GM23338 (cell line): ENCODE results near the gene EPHA4. TPM values are rescaled to one million over a fixed set of nuclear protein-coding genes. Genes with fewer than 3 reads are reported as not detected.

Source experiments
- ATAC-seq: fragments of 200-7000 bp; cut with Tn5 transposase; 3 replicates; pipeline ENCODE4 v1.9.1; 2020
- DNase-seq: peaks from one replicate; pipeline ENCODE4 v3.0.0-alpha.2; 2015; ENCODE audit warnings: low spot score
- H2AFZ ChIP-seq: fragments of 200-600 bp; sonication (generic); 2 replicates; pipeline ENCODE4 v1.8.0; 2016; ENCODE audit warnings: antibody characterized with exemption, mild to moderate bottlenecking, moderate library complexity
- H3F3A ChIP-seq: fragments of 200-600 bp; sonication (generic); replicated peaks from 2 replicates; pipeline ENCODE4 v1.8.0; 2017; ENCODE audit warnings: antibody characterized with exemption, mixed run types, low read depth
- H3K27ac ChIP-seq: fragments of 200-600 bp; sonication (generic); 2 replicates; pipeline ENCODE4 v1.6.1; 2016; ENCODE audit warnings: low read depth
- H3K27me3 ChIP-seq: fragments of 200-600 bp; sonication (generic); 2 replicates; pipeline ENCODE4 v1.8.0; 2016; ENCODE audit warnings: mild to moderate bottlenecking, mixed run types, moderate library complexity; ENCODE audit not compliant: insufficient read depth
- H3K36me3 ChIP-seq: fragments of 200-600 bp; sonication (generic); 2 replicates; pipeline ENCODE4 v1.8.0; 2016; ENCODE audit warnings: mild to moderate bottlenecking; ENCODE audit not compliant: insufficient read depth
- H3K4me1 ChIP-seq: fragments of 200-600 bp; sonication (generic); 2 replicates; pipeline ENCODE4 v1.8.0; 2016; ENCODE audit warnings: mild to moderate bottlenecking, moderate library complexity; ENCODE audit not compliant: insufficient read depth
- H3K4me2 ChIP-seq: fragments of 200-600 bp; sonication (generic); 2 replicates; pipeline ENCODE4 v1.7.1; 2017; ENCODE audit warnings: mixed run types
- H3K4me3 ChIP-seq: fragments of 200-600 bp; sonication (generic); 2 replicates; pipeline ENCODE4 v1.6.1; 2016; ENCODE audit warnings: mixed run types
- H3K79me2 ChIP-seq: fragments of 200-600 bp; sonication (generic); replicated peaks from 2 replicates; pipeline ENCODE4 v1.8.0; 2017; ENCODE audit warnings: mild to moderate bottlenecking; ENCODE audit not compliant: insufficient read depth
- H3K9me2 ChIP-seq: fragments of 200-600 bp; sonication (generic); 2 replicates; pipeline ENCODE4 v1.8.0; 2017; ENCODE audit not compliant: insufficient read depth
- H4K20me1 ChIP-seq: fragments of 200-600 bp; sonication (generic); replicated peaks from 2 replicates; pipeline ENCODE4 v1.8.0; 2017; ENCODE audit warnings: mild to moderate bottlenecking; ENCODE audit not compliant: insufficient read depth
- H3K27ac Mint-ChIP-seq: 2 replicates; pipeline ENCODE4 v1.8.0; 2020; ENCODE audit warnings: inconsistent platforms, mild to moderate bottlenecking, moderate library complexity, mixed read lengths
- H3K27me3 Mint-ChIP-seq: 3 replicates; pipeline ENCODE4 v1.8.0; 2022; ENCODE audit warnings: low read depth, mild to moderate bottlenecking, moderate library complexity, mixed read lengths, inconsistent platforms; ENCODE audit not compliant: insufficient read depth, poor library complexity
- H3K36me3 Mint-ChIP-seq: 3 replicates; pipeline ENCODE4 v1.8.0; 2021; ENCODE audit warnings: low read depth, mild to moderate bottlenecking, inconsistent platforms, moderate library complexity, mixed read lengths
- H3K4me1 Mint-ChIP-seq: 3 replicates; pipeline ENCODE4 v1.8.0; 2020; ENCODE audit warnings: mild to moderate bottlenecking, inconsistent platforms, mixed read lengths
- H3K4me3 Mint-ChIP-seq: 3 replicates; pipeline ENCODE4 v1.8.0; 2021; ENCODE audit warnings: moderate library complexity, mild to moderate bottlenecking, inconsistent platforms, mixed read lengths
- H3K9me3 Mint-ChIP-seq: 3 replicates; pipeline ENCODE4 v1.8.0; 2020; ENCODE audit warnings: moderate library complexity, mild to moderate bottlenecking, inconsistent platforms, mixed read lengths
- CREB1 ChIP-seq: fragments of 250-450 bp; sonication (Bioruptor Pico); IDR thresholded peaks from 2 replicates; pipeline ENCODE4 v1.5.0; 2020; ENCODE audit warnings: low read depth, mild to moderate bottlenecking, moderate library complexity
- CTCF ChIP-seq, 2 experiments: fragments of 200-600 bp in 1 of 2; sonication (generic) in 1 of 2; conservative IDR thresholded peaks; 2 replicates each; pipeline versions ENCODE4 v1.5.1 to v1.6.1; 2016 to 2017; ENCODE audit warnings: antibody characterized with exemption in 2 of 2, low read depth in 2 of 2, mild to moderate bottlenecking in 2 of 2, moderate library complexity in 1 of 2
- ETS1 ChIP-seq: IDR thresholded peaks from 2 replicates; pipeline ENCODE4 v1.6.1; 2016; ENCODE audit warnings: antibody characterized with exemption
- EZH2 ChIP-seq: fragments of 200-600 bp; sonication (generic); IDR thresholded peaks from one replicate; pipeline ENCODE4 v1.8.0; 2017; ENCODE audit warnings: antibody characterized with exemption, mild to moderate bottlenecking, low read depth; ENCODE audit not compliant: unreplicated experiment
- EZH2phosphoT487 ChIP-seq: fragments of 200-600 bp; sonication (generic); IDR thresholded peaks from one replicate; pipeline ENCODE4 v1.8.1; 2018; ENCODE audit warnings: antibody characterized with exemption; ENCODE audit not compliant: unreplicated experiment
- JUNB ChIP-seq: IDR thresholded peaks from one replicate; pipeline ENCODE4 v1.6.1; 2016; ENCODE audit warnings: antibody characterized with exemption; ENCODE audit not compliant: unreplicated experiment
- NANOG ChIP-seq: IDR thresholded peaks from 2 replicates; pipeline ENCODE4 v1.6.1; 2016; ENCODE audit warnings: antibody characterized with exemption, borderline replicate concordance
- POLR2AphosphoS5 ChIP-seq: IDR thresholded peaks from 2 replicates; pipeline ENCODE4 v1.6.1; 2016; ENCODE audit warnings: antibody characterized with exemption, low read depth
- REST ChIP-seq: IDR thresholded peaks from one replicate; pipeline ENCODE4 v1.6.1; 2018; ENCODE audit warnings: antibody characterized with exemption; ENCODE audit not compliant: unreplicated experiment
- STAT1 ChIP-seq: IDR thresholded peaks from one replicate; pipeline ENCODE4 v1.6.1; 2016; ENCODE audit warnings: antibody characterized with exemption; ENCODE audit not compliant: unreplicated experiment
- ZNF114 ChIP-seq: fragments of 250-450 bp; sonication (Bioruptor Pico); IDR thresholded peaks from 2 replicates; pipeline ENCODE4 v1.5.0; 2020; ENCODE audit warnings: mild to moderate bottlenecking, moderate library complexity
- ZNF331 ChIP-seq: fragments of 250-450 bp; sonication (Bioruptor Pico); IDR thresholded peaks from 2 replicates; pipeline ENCODE4 v1.5.0; 2020; ENCODE audit warnings: low read depth, mild to moderate bottlenecking, moderate library complexity
- ZNF462 ChIP-seq: fragments of 250-450 bp; sonication (Bioruptor Pico); IDR thresholded peaks from 2 replicates; pipeline ENCODE4 v1.5.0; 2020; ENCODE audit warnings: mild to moderate bottlenecking, moderate library complexity
- polyA plus RNA-seq: library from polyadenylated mRNA; unstranded; fragments of >200 nt; fragmentation: Nextera tagmentation; extraction: Ambion mirVana; gene quantifications from 2 replicates; pipeline ENCODE4 v1.2.1, GENCODE V29; 2016
- total RNA-seq: library from RNA; depleted of rRNA; stranded (reverse); fragments of >200 nt; shearing (Covaris generic); gene quantifications from 2 replicates; pipeline ENCODE4 v1.2.3, GENCODE V29; 2014

The EPHA4 gene
- total and polyA plus RNA-seq, 2 experiments from 2014 or later: 4.1 to 6.2 TPM

GRCh38 chr2:221372159-221372884 lies 199.8 kb downstream of the EPHA4 start:
- 0 out of 3 replicates have a peak, but pooled peaks cover 2% of the 10 kb centered on the region for H3K36me3 Mint-ChIP-seq
- no peak for TF ChIP-seq ZNF114 (CRISPR knock-in tag)
- peak; percentile 49; the same call in 1 of the 2 replicates for TF ChIP-seq CREB1 (CRISPR knock-in tag)
- no peak for TF ChIP-seq POLR2AphosphoS5
- no peak for TF ChIP-seq REST
- TF ChIP-seq EZH2: no peak
- no peak for TF ChIP-seq NANOG
- TF ChIP-seq JUNB: no peak
- TF ChIP-seq ZNF331 (CRISPR knock-in tag): no peak
- peak; percentile 53 to 58 for TF ChIP-seq CTCF (conservative IDR thresholded peaks at IDR 0.05; ENCODE audit: low read depth in 2 of 2)
- peak; percentile 11; the same call in 1 of the 2 replicates for TF ChIP-seq ZNF462 (CRISPR knock-in tag)
- no peak for TF ChIP-seq STAT1
- no peak for TF ChIP-seq ETS1
- no peak for TF ChIP-seq EZH2phosphoT487
- H3K4me1 Mint-ChIP-seq: peaks cover 32% of the 10 kb centered on the region
- Histone ChIP-seq H3K4me3 (peak overlapping the region; percentile 12; the same call in 1 of the 2 replicates), H2AFZ (peak overlapping the region; percentile 57), H3K4me2 (peak overlapping the region; percentile 26), H4K20me1 (no peaks in the 10 kb centered on the region), H3K27ac (peak overlapping the region; percentile 40; the same call in 1 of the 2 replicates), H3K36me3 (no peaks in the 10 kb centered on the region), H3K4me1 (peaks cover 12% of the 10 kb centered on the region), H3K27me3 (no peaks in the 10 kb centered on the region), H3K9me2 (peaks cover 5% of the 10 kb centered on the region), H3K79me2 (no peaks in the 10 kb centered on the region), H3F3A (no peaks in the 10 kb centered on the region)
- peak overlapping the region; percentile 91 for H3K27ac Mint-ChIP-seq
- peak; percentile 97 for ATAC-seq
- peaks cover 8% of the 10 kb centered on the region for H3K27me3 Mint-ChIP-seq
- no peaks in the 10 kb centered on the region; the same call in 2 of the 3 replicates for H3K9me3 Mint-ChIP-seq
- H3K4me3 Mint-ChIP-seq: peak overlapping the region; percentile 57
- DNase-seq: peak; percentile 85
